ENCODE results near the gene SYNJ2BP.
"Not testable (repeated sequence)": the region's sequence is repeated elsewhere in the genome, so short reads cannot be mapped to it uniquely, and the experiment has no call there.

Gene SYNJ2BP

GRCh38 chr14:70441641-70442040, 24.8 kb upstream of the SYNJ2BP start:
- TF ChIP-seq CTCF (IDR thresholded peaks at IDR 0.05): no peak
- Mint-ChIP-seq H3K27ac (no peak overlapping the region), H3K27me3 (ENCODE audit: low read depth, poor library complexity) (no peaks in the 10 kb centered on the region)

GRCh38 chr14:70436867-70437266, 20.0 kb upstream of the SYNJ2BP start:
- no peak overlapping the region for H3K4me3 Mint-ChIP-seq
- no peaks in the 10 kb centered on the region for H3K36me3 Mint-ChIP-seq (ENCODE audit: low read depth)
- no peak for TF ChIP-seq CTCF (IDR thresholded peaks at IDR 0.05)

More at GRCh38 chr14:70441641-70442040, 24.8 kb upstream of the SYNJ2BP start:
- Mint-ChIP-seq H3K4me3 (no peak overlapping the region), H3K9me3 (peaks cover 77% of the 10 kb centered on the region), H3K36me3 (ENCODE audit: low read depth) (peaks cover 30% of the 10 kb centered on the region), H3K4me1 (no peaks in the 10 kb centered on the region)
- DNase-seq: no peak

GRCh38 chr14:70426555-70426954, 9.7 kb upstream of the SYNJ2BP start:
- peaks cover 55% of the 10 kb centered on the region for H3K9me3 Mint-ChIP-seq

More at GRCh38 chr14:70436867-70437266, 20.0 kb upstream of the SYNJ2BP start:
- H3K27ac Mint-ChIP-seq: no peak overlapping the region
- no peak for DNase-seq
- no peaks in the 10 kb centered on the region for H3K27me3 Mint-ChIP-seq (ENCODE audit: low read depth, poor library complexity)
- peaks cover 70% of the 10 kb centered on the region for H3K9me3 Mint-ChIP-seq
- H3K4me1 Mint-ChIP-seq: no peaks in the 10 kb centered on the region

GRCh38 chr14:70425354-70425753, 8.5 kb upstream of the SYNJ2BP start:
- Mint-ChIP-seq H3K4me3 (no peak overlapping the region), H3K36me3 (ENCODE audit: low read depth) (no peaks in the 10 kb centered on the region), H3K4me1 (no peaks in the 10 kb centered on the region), H3K9me3 (peaks cover 43% of the 10 kb centered on the region), H3K27ac (no peak overlapping the region), H3K27me3 (ENCODE audit: low read depth, poor library complexity) (no peaks in the 10 kb centered on the region)
- no peak for TF ChIP-seq CTCF (IDR thresholded peaks at IDR 0.05)
- no peak for DNase-seq

More at GRCh38 chr14:70426555-70426954, 9.7 kb upstream of the SYNJ2BP start:
- not testable (repeated sequence) for H3K36me3 Mint-ChIP-seq (ENCODE audit: low read depth); H3K4me3 Mint-ChIP-seq; H3K4me1 Mint-ChIP-seq; DNase-seq; H3K27me3 Mint-ChIP-seq (ENCODE audit: low read depth, poor library complexity); H3K27ac Mint-ChIP-seq

- Mint-ChIP-seq H3K4me3 (no peak overlapping the region), H3K9me3 (peaks cover 18% of the 10 kb centered on the region), H3K27ac (no peak overlapping the region), H3K27me3 (ENCODE audit: low read depth, poor library complexity) (no peaks in the 10 kb centered on the region), H3K4me1 (no peaks in the 10 kb centered on the region), H3K36me3 (ENCODE audit: low read depth) (no peaks in the 10 kb centered on the region)
- no peak for TF ChIP-seq CTCF (IDR thresholded peaks at IDR 0.05)
- no peak for DNase-seq
Observed at GRCh38 chr14:70422538-70422937, 5.6 kb upstream of the SYNJ2BP start.

- H3K4me3 Mint-ChIP-seq; H3K36me3 Mint-ChIP-seq (ENCODE audit: low read depth); H3K27ac Mint-ChIP-seq; H3K9me3 Mint-ChIP-seq; H3K27me3 Mint-ChIP-seq (ENCODE audit: low read depth, poor library complexity); DNase-seq: not testable (repeated sequence)
- H3K4me1 Mint-ChIP-seq: peaks cover 16% of the 10 kb centered on the region
Observed at GRCh38 chr14:70419270-70419931, 2.5 kb upstream of the SYNJ2BP start.

- peaks cover 8% of the 10 kb centered on the region for H3K36me3 Mint-ChIP-seq (ENCODE audit: low read depth)
- peaks cover 23% of the 10 kb centered on the region for H3K4me1 Mint-ChIP-seq
- no peaks in the 10 kb centered on the region for H3K27me3 Mint-ChIP-seq (ENCODE audit: low read depth, poor library complexity)
- H3K9me3 Mint-ChIP-seq: no peaks in the 10 kb centered on the region
- no peak for TF ChIP-seq CTCF (IDR thresholded peaks at IDR 0.05)
- DNase-seq: no peak
- H3K4me3 Mint-ChIP-seq: peak overlapping the region; percentile 99
- H3K27ac Mint-ChIP-seq: peak overlapping the region; percentile 59
Observed at GRCh38 chr14:70416338-70416724, 559 bp downstream of the SYNJ2BP start.

Data from nephron progenitor cell (in vitro differentiated cells).